H1 (cell line): ENCODE measurements around the gene UMAD1. TPM values are rescaled to one million over a fixed set of nuclear protein-coding genes. Genes with fewer than 3 reads are reported as not detected.

Experiments
- CTCF ChIA-PET: fragments of 300-600 bp; sonication (Branson Sonifier 250); formaldehyde crosslinking; loops from one replicate; lab custom pipeline; 2021; ENCODE audit not compliant: partially characterized antibody; lab: Charles Lee
- POLR2A ChIA-PET: fragments of 300-600 bp; sonication (Branson Sonifier 250); formaldehyde crosslinking; loops from one replicate; lab custom pipeline; 2021; ENCODE audit warnings: inconsistent platforms; ENCODE audit not compliant: partially characterized antibody; lab: Charles Lee
- DNase-seq, 2 experiments: peaks; one replicate each; pipeline versions ENCODE4 v3.0.0 to v3.0.0-alpha.2; 2010 to 2022; ENCODE audit warnings: low spot score in 2 of 2, low read depth in 1 of 2, mixed read lengths in 1 of 2
- FAIRE-seq: peaks from 2 replicates; lab custom pipeline; 2011; peaks lifted over from hg19 to GRCh38; lab: Jason Lieb, UNC
- H2AFZ ChIP-seq: 2 replicates; pipeline ENCODE4 v1.8.1; 2012; ENCODE audit warnings: low read length, inconsistent platforms
- H2AK5ac ChIP-seq: 2 replicates; pipeline ENCODE4 v1.6.1; 2013; ENCODE audit warnings: low read depth, low read length
- H2BK120ac ChIP-seq: replicated peaks from 2 replicates; pipeline ENCODE3; 2013; ENCODE audit warnings: low read depth, low read length, inconsistent platforms
- H2BK12ac ChIP-seq: 2 replicates; pipeline ENCODE4 v1.6.1; 2013; ENCODE audit warnings: low read depth, low read length
- H2BK15ac ChIP-seq: 2 replicates; pipeline ENCODE4 v1.6.1; 2013; ENCODE audit warnings: low read length
- H2BK20ac ChIP-seq: 2 replicates; pipeline ENCODE4 v1.6.1; 2013; ENCODE audit warnings: low read length
- H2BK5ac ChIP-seq: 2 replicates; pipeline ENCODE4 v1.6.1; 2013; ENCODE audit warnings: low read depth, low read length
- H3K14ac ChIP-seq: 2 replicates; pipeline ENCODE4 v1.6.1; 2013; ENCODE audit warnings: inconsistent platforms; ENCODE audit not compliant: insufficient read length
- H3K18ac ChIP-seq: 2 replicates; pipeline ENCODE4 v1.6.1; 2013; ENCODE audit warnings: low read length; ENCODE audit errors: extremely low read depth
- H3K23ac ChIP-seq: 2 replicates; pipeline ENCODE4 v1.6.1; 2013; ENCODE audit warnings: inconsistent platforms; ENCODE audit not compliant: insufficient read length
- H3K23me2 ChIP-seq: 2 replicates; pipeline ENCODE4 v1.6.1; 2013; ENCODE audit warnings: low read depth, low read length
- H3K27ac ChIP-seq: 2 replicates; pipeline ENCODE4 v1.6.1; 2011; ENCODE audit warnings: low read depth, low read length, inconsistent platforms
- H3K27me3 ChIP-seq, 4 experiments: replicated peaks in 1 of 4; 1 replicate in 1 of 4; 2 replicates in 3 of 4; pipeline versions ENCODE4 v1.6.1 to v1.8.1; 2011 to 2013; ENCODE audit warnings: low read length in 3 of 4, mild to moderate bottlenecking in 3 of 4, inconsistent platforms in 2 of 4, mixed read lengths in 2 of 4, moderate library complexity in 1 of 4; ENCODE audit not compliant: control insufficient read depth in 3 of 4, insufficient read depth in 3 of 4; ENCODE audit errors: extremely low read depth in 1 of 4
- H3K36me3 ChIP-seq, 4 experiments: 2 replicates each; pipeline versions ENCODE4 v1.6.1 to v1.8.1; 2011 to 2013; ENCODE audit warnings: mild to moderate bottlenecking in 4 of 4, low read length in 3 of 4, moderate library complexity in 2 of 4, control low read depth in 1 of 4, inconsistent platforms in 1 of 4; ENCODE audit not compliant: insufficient read depth in 4 of 4, control insufficient read depth in 2 of 4
- H3K4ac ChIP-seq: replicated peaks from 2 replicates; pipeline ENCODE3; 2013; ENCODE audit warnings: low read length, low read depth, mixed read lengths, inconsistent platforms; ENCODE audit not compliant: insufficient read length
- H3K4me1 ChIP-seq, 4 experiments: replicated peaks in 1 of 4; 1 replicate in 1 of 4; 2 replicates in 3 of 4; pipeline versions ENCODE4 v1.6.1 to v1.8.1; 2011 to 2013; ENCODE audit warnings: low read length in 3 of 4, inconsistent platforms in 2 of 4, mixed read lengths in 1 of 4; ENCODE audit not compliant: insufficient read depth in 4 of 4, control insufficient read depth in 3 of 4
- H3K4me2 ChIP-seq, 2 experiments: 2 replicates each; pipeline versions ENCODE4 v1.6.1 to v1.8.1; 2011 to 2013; ENCODE audit warnings: low read depth in 2 of 2, low read length in 2 of 2, control low read depth in 1 of 2, inconsistent platforms in 1 of 2, mild to moderate bottlenecking in 1 of 2; ENCODE audit not compliant: insufficient read depth in 1 of 2
- H3K4me3 ChIP-seq, 4 experiments: fragments of 200-600, 300-600 bp in 1 of 4; sonication (generic), shearing (Covaris generic), sonication (Bioruptor Twin) in 1 of 4; 2 replicates each; pipeline versions ENCODE4 v1.5.1 to v1.8.1; 2011 to 2016; ENCODE audit warnings: low read length in 4 of 4, low read depth in 3 of 4, control low read depth in 2 of 4, inconsistent platforms in 2 of 4, mild to moderate bottlenecking in 2 of 4, mixed read lengths in 1 of 4, moderate library complexity in 1 of 4; ENCODE audit not compliant: insufficient read depth in 2 of 4; ENCODE audit errors: extremely low read depth in 1 of 4
- H3K56ac ChIP-seq: replicated peaks from 2 replicates; pipeline ENCODE3; 2013; ENCODE audit warnings: low read depth, mild to moderate bottlenecking, mixed read lengths, low read length, inconsistent platforms; ENCODE audit not compliant: insufficient read length
- H3K79me1 ChIP-seq: 2 replicates; pipeline ENCODE4 v1.6.1; 2013; ENCODE audit warnings: low read depth, low read length, control low read depth
- H3K79me2 ChIP-seq, 2 experiments: 2 replicates each; pipeline versions ENCODE4 v1.6.1 to v1.8.1; 2012 to 2013; ENCODE audit warnings: low read length in 2 of 2, mild to moderate bottlenecking in 2 of 2, inconsistent platforms in 1 of 2; ENCODE audit not compliant: insufficient read depth in 2 of 2, control insufficient read depth in 1 of 2
- H3K9ac ChIP-seq, 4 experiments: replicated peaks in 1 of 4; 1 replicate in 1 of 4; 2 replicates in 3 of 4; pipeline versions ENCODE4 v1.6.1 to v1.8.1; 2011 to 2013; ENCODE audit warnings: low read depth in 3 of 4, low read length in 3 of 4, control low read depth in 2 of 4, mild to moderate bottlenecking in 2 of 4, moderate library complexity in 2 of 4, inconsistent platforms in 1 of 4; ENCODE audit errors: extremely low read depth in 1 of 4
- H3K9me3 ChIP-seq, 2 experiments: 2 replicates each; pipeline versions ENCODE4 v1.6.1 to v1.8.1; 2012 to 2013; ENCODE audit warnings: mild to moderate bottlenecking in 2 of 2, moderate library complexity in 2 of 2, control low read depth in 1 of 2, inconsistent platforms in 1 of 2, low read depth in 1 of 2, low read length in 1 of 2, mixed read lengths in 1 of 2; ENCODE audit not compliant: insufficient read depth in 2 of 2
- H4K20me1 ChIP-seq, 2 experiments: replicated peaks in 1 of 2; 2 replicates each; pipeline versions ENCODE3 to v1.8.1; 2011 to 2013; ENCODE audit warnings: inconsistent platforms in 2 of 2, low read length in 2 of 2, mild to moderate bottlenecking in 1 of 2; ENCODE audit not compliant: insufficient read depth in 2 of 2, control insufficient read depth in 1 of 2
- H4K5ac ChIP-seq: 2 replicates; pipeline ENCODE4 v1.6.1; 2013; ENCODE audit warnings: low read length, low read depth, mixed read lengths, inconsistent platforms; ENCODE audit not compliant: insufficient read length
- H4K8ac ChIP-seq: 2 replicates; pipeline ENCODE4 v1.8.0; 2013; ENCODE audit warnings: mild to moderate bottlenecking, moderate library complexity, low read length, inconsistent platforms; ENCODE audit not compliant: insufficient read depth; ENCODE audit errors: extremely low read depth
- H4K91ac ChIP-seq: replicated peaks from 2 replicates; pipeline ENCODE3; 2013; ENCODE audit warnings: low read length, mixed read lengths, inconsistent platforms; ENCODE audit not compliant: insufficient read length
- ASH2L ChIP-seq: fragments of 200-600, 300-600 bp; sonication (generic); IDR thresholded peaks from one replicate; pipeline ENCODE4 v1.7.1; 2017; ENCODE audit warnings: low read length
- KDM4A ChIP-seq: IDR thresholded peaks from one replicate; pipeline ENCODE4 v1.7.1; 2012; ENCODE audit warnings: low read depth, mild to moderate bottlenecking, moderate library complexity, low read length, inconsistent platforms; ENCODE audit not compliant: severe bottlenecking
- NANOG ChIP-seq: IDR thresholded peaks from 2 replicates; pipeline ENCODE4 v1.6.1; 2011; ENCODE audit warnings: low read length, low read depth, mild to moderate bottlenecking, inconsistent platforms; ENCODE audit not compliant: insufficient read depth, poor library complexity, severe bottlenecking
- POLR2A ChIP-seq, 2 experiments: IDR thresholded peaks; 1 replicate in 1 of 2; 2 replicates in 1 of 2; pipeline ENCODE4 v1.6.1; 2011; ENCODE audit warnings: low read depth in 2 of 2, low read length in 2 of 2, mild to moderate bottlenecking in 2 of 2; ENCODE audit errors: control extremely low read depth in 1 of 2
- RFX5 ChIP-seq: IDR thresholded peaks from 2 replicates; pipeline ENCODE4 v1.6.1; 2011; ENCODE audit warnings: low read depth, low read length, improper control_type of control experiment, borderline replicate concordance
- SAP30 ChIP-seq: fragments of 300-600 bp; sonication (generic); IDR thresholded peaks from 2 replicates; pipeline ENCODE4 v1.7.1; 2012; ENCODE audit warnings: low read length, moderate library complexity, mild to moderate bottlenecking, inconsistent platforms; ENCODE audit not compliant: insufficient read depth, insufficient replicate concordance
- TBP ChIP-seq: IDR thresholded peaks from 2 replicates; pipeline ENCODE4 v1.6.1; 2011; ENCODE audit warnings: low read depth, low read length, improper control_type of control experiment
- WGBS, 2 experiments: shearing (Covaris generic) in 1 of 2; methylation state at CpG; one replicate each; pipeline versions ENCODE4 v1.1.6 to v1.1.7; 2013 to 2015; ENCODE audit warnings: low lambda C conversion rate in 2 of 2, mixed read lengths in 2 of 2, inconsistent platforms in 1 of 2, low coverage in 1 of 2, missing lambda C conversion rate in 1 of 2; ENCODE audit not compliant: insufficient replicate concordance in 2 of 2, insufficient coverage in 1 of 2, insufficient read length in 1 of 2; ENCODE audit errors: extremely low coverage in 1 of 2, missing lambda C conversion rate in 1 of 2; 5-methylcytosine and 5-hydroxymethylcytosine counted together
- polyA plus RNA-seq, 7 experiments: library from polyadenylated mRNA; depleted of rRNA in 3 of 7; stranded (reverse) in 5 of 7; unstranded in 2 of 7; fragments of >200 nt in 5 of 7; fragments of 200-250 nt in 2 of 7; gene quantifications; 1 replicate in 5 of 7; 2 replicates in 1 of 7; 4 replicates in 1 of 7; pipeline versions ENCODE4 v1.2.1 to v1.2.3, GENCODE V29; 2011 to 2013; ENCODE audit warnings: missing spikeins in 2 of 7, mixed read lengths in 2 of 7
- total RNA-seq: library from RNA; stranded (reverse); fragmentation: NEBNext Ultra II Directional; extraction: Animal tissue kit (Norgen Biotek cat#: 25700); gene quantifications from 2 replicates; pipeline ENCODE4 v1.2.1, GENCODE V29; 2021

UMAD1 gene
- total and polyA plus RNA-seq, 2 of the 8 experiments (the other 6 are each of a cell fraction or from before 2014, with no cell fraction given): 10.4 to 12.3 TPM

- Histone ChIP-seq H3K14ac (no peak overlapping the region), H2AFZ (no peak overlapping the region), H3K79me1 (no peaks in the 10 kb centered on the region)
- TF ChIP-seq SAP30 (no peak), KDM4A (no peak), NANOG (no peak), RFX5 (no peak), ASH2L (no peak), TBP (no peak), POLR2A (IDR thresholded peaks at IDR 0.05; ENCODE audit: control extremely low read depth in 1 of 2, low read depth in 2 of 2, low read length in 2 of 2) (no peak)
- TF ChIP-seq, all 59 proteins: peak for 0
- no peak overlapping the region for H3K4me2 ChIP-seq
- H2BK15ac ChIP-seq: no peak overlapping the region
- POLR2A ChIA-PET: no interaction called here
- no peaks in the 10 kb centered on the region for H3K79me2 ChIP-seq
- no peak overlapping the region for H2BK20ac ChIP-seq
- no peak overlapping the region for H2AK5ac ChIP-seq
- no peaks in the 10 kb centered on the region; a peak in 1 of 8 replicates for H3K36me3 ChIP-seq
- H3K4me1 ChIP-seq: no peaks in the 10 kb centered on the region
- H4K8ac ChIP-seq: no peak overlapping the region
- no peak overlapping the region for H4K91ac ChIP-seq
- no peaks in the 10 kb centered on the region for H3K27me3 ChIP-seq
- no peaks in the 10 kb centered on the region for H3K23me2 ChIP-seq
- no peak overlapping the region for H4K5ac ChIP-seq
- H2BK5ac ChIP-seq: no peak overlapping the region
- H4K20me1 ChIP-seq: no peaks in the 10 kb centered on the region
- H3K23ac ChIP-seq: no peak overlapping the region
- no peak overlapping the region for H3K18ac ChIP-seq
- H3K27ac ChIP-seq: no peak overlapping the region
- no peak overlapping the region for H3K4ac ChIP-seq
- no peak overlapping the region for H2BK12ac ChIP-seq
- CTCF ChIA-PET: interaction anchor here (1.2 kb wide), 1 partner anchor 27 kb away, joined by 3 read pairs; no protein-coding TSS in a partner anchor
- no peak overlapping the region for H2BK120ac ChIP-seq
- FAIRE-seq (no peak), DNase-seq (no peak)
- H3K4me3 ChIP-seq: no peak overlapping the region
- no peak overlapping the region for H3K9ac ChIP-seq
- 94% methylated on average over 3 of the region's 3 CpGs; no CpG with 5 or more reads in 1 of the 2 experiments for WGBS, 2 experiments
- H3K56ac ChIP-seq: no peak overlapping the region
- H3K9me3 ChIP-seq: peaks cover 13 to 17% of the 10 kb centered on the region in 2 experiments
Observed at GRCh38 chr7:7857143-7857583, 216.6 kb downstream of the UMAD1 start.
